Testis (tissue), 2 donors: ENCODE measurements around the gene SCMH1.

ENCODE experiments used
- CTCF ChIP-seq, 3 experiments: fragments of 450-650 bp in 2 of 3; fragments of 200-600 bp in 1 of 3; sonication (generic) in 1 of 3; IDR thresholded peaks; one replicate each; pipeline ENCODE4 v1.5.1; 2016 to 2019; ENCODE audit warnings: antibody characterized with exemption in 3 of 3, mild to moderate bottlenecking in 2 of 3, moderate library complexity in 1 of 3
- POLR2A ChIP-seq: fragments of 450-650 bp; IDR thresholded peaks from one replicate; pipeline ENCODE4 v1.6.1; 2017; ENCODE audit warnings: antibody characterized with exemption, mild to moderate bottlenecking, moderate library complexity

GRCh38 chr1:41038110-41038509, 204.0 kb downstream of the SCMH1 start:
- TF ChIP-seq CTCF (IDR thresholded peaks at IDR 0.05) (peak in 1 of 3 experiments; percentile 5), POLR2A (no peak)
